Activated CD4-positive, alpha-beta T cell treated with anti-CD3 and anti-CD28 coated beads for 24 hours (primary cell): ENCODE results near the gene WDR3.

Source experiments
- DNase-seq, 2 donors: peaks; one replicate each; pipeline ENCODE4 v3.0.0-alpha.2; 2020; ENCODE audit warnings: low read depth in 2 of 2

Gene WDR3

DNA sequence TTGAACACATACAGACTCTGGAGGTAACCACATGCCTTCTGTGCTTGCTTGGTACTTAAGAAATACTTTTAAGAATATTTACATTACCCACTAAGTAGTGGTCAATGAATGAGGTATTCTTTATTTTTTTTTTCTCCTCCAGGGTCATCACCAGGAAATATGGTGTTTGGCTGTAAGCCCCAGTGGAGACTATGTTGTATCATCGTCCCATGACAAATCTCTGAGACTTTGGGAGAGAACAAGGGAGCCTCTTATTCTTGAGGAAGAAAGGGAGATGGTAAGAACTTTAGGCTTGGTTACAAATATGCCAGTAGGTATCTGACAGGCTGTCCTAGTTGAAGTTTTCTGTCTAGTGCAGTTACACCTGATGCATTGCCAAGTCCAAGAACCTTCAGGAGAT lies 22.8 kb downstream of the WDR3 start:
- no peak for DNase-seq

DNA sequence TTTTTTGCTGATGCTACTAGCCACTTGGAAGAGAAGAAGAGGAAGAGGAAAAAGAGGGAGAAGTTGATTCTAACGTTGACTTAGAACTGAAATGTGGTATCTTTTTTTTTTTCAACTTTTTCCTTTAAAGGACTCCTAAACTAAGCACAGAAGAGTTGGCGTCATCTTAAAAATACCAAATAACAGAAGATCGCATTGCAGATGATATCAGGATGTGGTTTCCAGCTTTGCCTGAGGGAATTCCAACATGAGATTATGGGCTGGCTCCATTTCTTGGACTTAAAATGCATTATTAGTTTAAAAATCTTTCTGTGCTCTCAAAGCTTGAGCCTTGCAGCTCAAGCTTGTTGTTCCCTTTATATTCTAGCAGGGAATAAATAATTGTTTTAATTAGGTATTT lies 29.8 kb downstream of the WDR3 start:
- DNase-seq: no peak

GRCh38 chr1:117964290-117965038 lies 34.9 kb downstream of the WDR3 start:
- DNase-seq: no peak

- no peak for DNase-seq
Observed at GRCh38 chr1:117967477-117967876, 37.9 kb downstream of the WDR3 start.

DNA sequence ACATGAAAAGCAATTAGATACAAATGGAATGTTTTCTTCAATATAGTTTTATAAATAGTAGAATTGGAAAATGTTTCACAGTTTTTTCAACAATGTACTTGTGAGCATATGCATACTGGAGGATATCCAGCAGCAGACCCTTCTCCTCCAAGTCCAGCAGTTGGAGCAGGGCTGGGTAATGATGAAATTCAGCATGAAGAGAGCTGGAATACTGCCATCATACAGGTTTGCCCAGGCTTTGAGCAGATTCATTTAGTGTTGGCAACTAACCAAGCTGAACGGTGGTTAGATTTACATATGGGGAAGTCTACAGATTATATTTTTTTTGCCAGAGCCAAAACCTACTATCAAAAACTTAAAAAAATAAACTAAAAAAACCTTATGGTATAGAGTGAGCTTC lies 38.3 kb downstream of the WDR3 start:
- no peak for DNase-seq

DNA sequence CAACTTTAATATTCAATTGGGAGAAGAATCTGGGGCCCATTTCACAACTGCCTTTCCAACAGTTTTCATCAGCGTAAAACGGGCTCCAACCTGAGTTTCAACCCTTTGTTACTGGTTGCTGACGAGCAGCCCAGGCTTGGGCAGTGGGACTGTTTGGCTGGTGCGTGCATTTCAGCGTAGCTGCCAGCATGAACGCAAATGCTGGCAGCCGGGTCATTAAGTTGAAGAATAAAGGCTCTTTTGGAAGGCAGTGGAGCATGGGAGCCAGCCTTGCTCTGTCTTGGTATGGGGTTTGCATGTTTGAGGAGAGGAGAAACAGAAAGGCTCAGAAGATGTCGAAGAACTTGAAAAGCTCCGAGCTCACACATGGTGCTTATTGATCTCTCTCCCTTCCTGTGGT lies 40.7 kb downstream of the WDR3 start:
- no peak for DNase-seq

GRCh38 chr1:117971777-117972176 lies 42.2 kb downstream of the WDR3 start:
- no peak for DNase-seq

DNA sequence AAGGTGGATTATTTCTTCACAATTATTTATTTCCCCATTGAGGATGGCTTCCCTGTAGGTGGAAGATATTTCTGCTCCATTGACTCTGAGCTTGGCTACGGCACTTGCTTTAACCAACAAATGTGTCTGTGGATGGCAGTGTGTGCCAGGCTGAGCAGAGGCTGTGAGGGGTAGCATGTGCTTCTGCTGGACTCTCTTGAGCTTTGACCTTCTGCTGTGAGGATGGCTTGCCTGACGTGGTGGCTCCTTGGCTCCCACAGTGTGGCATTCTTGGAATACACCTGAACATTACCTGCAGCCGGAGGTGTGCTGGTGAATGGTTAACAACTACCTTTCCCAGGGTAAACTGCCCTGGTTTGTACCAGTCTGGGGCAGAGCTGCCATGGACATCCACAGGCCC lies 46.8 kb downstream of the WDR3 start:
- no peak for DNase-seq

DNA sequence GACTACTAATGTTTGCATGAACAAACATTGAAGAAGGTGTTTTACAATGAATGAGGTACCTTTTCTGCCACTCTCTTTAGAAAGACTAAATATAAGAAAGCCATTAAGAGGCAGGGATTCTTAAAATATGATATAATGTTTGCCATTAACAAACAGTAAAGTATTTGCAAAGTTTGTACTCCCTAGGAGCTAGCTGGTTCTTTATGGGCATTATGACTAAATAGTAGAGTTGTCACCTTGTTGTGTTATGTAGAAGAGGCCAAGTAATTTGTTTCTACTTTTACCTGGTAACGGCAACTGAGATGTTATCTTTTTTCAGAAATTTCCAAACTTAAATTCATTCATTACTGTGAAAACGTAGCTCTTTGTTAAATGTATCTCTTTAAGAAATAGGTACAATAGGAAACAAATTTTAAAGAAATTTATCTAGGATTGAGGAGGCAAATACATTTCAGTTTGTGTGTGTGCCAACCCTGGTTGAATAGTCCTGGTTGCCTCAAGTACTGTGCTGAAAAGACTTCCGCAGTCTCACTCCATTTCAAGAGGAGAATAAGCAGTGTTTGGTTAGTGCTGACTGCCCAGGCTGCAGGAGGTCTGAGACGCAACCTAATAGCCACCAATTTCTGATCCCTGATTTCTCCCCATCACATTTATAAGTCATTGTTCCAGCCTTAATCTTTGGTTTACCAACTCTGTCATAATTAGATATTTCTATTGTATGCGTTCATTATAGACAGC lies 52.1 kb downstream of the WDR3 start:
- DNase-seq: no peak

GRCh38 chr1:117985239-117985638 lies 55.7 kb downstream of the WDR3 start:
- no peak for DNase-seq

DNA sequence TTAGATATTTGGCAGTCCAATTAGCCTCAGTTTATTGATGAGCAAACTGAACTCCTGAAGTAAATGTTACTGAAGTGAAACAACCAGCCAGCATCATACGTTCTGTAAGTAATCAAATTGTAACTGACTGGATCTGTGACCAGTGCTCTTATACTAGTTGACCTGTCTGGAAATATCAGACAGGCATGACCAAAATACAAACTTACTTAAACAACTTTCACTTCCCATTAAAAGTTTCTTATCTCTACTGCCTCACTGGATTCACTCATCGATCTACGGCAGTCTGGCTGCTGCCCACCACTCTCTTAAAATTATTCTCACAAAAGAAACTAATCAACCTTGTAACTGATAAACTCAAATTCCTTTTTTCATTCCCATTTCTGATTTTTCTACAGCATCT lies 56.4 kb downstream of the WDR3 start:
- no peak for DNase-seq

GRCh38 chr1:118004312-118004711 lies 74.8 kb downstream of the WDR3 start:
- no peak for DNase-seq

GRCh38 chr1:118007391-118007790 lies 77.9 kb downstream of the WDR3 start:
- DNase-seq: no peak

- DNase-seq: no peak
Observed at GRCh38 chr1:118008011-118008410, 78.5 kb downstream of the WDR3 start.

DNA sequence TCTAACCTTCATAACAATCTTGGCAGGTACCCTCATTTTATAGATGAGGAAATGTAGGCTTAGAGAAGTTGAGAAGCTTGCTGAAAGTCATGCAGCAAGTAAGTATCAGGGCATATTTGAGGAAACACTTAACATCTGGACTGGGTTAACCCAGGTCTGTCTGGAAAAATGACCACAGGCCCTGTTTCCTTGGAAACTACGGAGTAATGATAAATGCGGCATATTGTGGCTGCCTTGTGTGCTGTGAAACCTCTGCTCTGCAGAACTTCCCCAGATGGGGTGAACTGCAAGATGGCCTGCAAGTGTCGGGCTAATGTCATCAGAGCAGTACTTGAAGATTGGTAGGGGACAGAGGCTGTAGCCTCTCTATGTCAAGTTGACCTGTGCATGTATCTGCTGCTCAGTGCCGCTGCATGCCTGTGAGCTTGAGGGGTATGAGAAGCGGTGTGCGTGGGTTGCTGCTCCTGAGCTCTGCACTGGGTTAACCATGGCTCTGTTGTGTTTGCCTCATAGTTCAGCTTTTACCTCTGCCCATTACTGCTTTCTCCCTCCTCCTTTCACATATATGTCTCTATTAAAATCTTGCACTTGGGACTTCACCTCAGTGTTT lies 83.1 kb downstream of the WDR3 start:
- no peak for DNase-seq

- DNase-seq: no peak
Observed at GRCh38 chr1:118013336-118013735, 83.8 kb downstream of the WDR3 start.

- no peak for DNase-seq
Observed at GRCh38 chr1:118013938-118014337, 84.4 kb downstream of the WDR3 start.
